Heart left ventricle (tissue), 13 donors: ENCODE measurements around the gene UVRAG.

ENCODE experiments used
- CTCF ChIP-seq, 12 donors: fragments of 200-600 bp; sonication (generic) in 4 of 12; IDR thresholded peaks; one replicate each; pipeline versions ENCODE4 v1.5.0 to v1.8.0; 2018 to 2022; ENCODE audit warnings: antibody characterized with exemption in 12 of 12, mild to moderate bottlenecking in 5 of 12
- POLR2A ChIP-seq, 2 donors: fragments of 450-650 bp; IDR thresholded peaks; one replicate each; pipeline ENCODE4 v1.6.1; 2017; ENCODE audit warnings: antibody characterized with exemption in 2 of 2, mild to moderate bottlenecking in 2 of 2, moderate library complexity in 2 of 2
- donor health status: ischemic (EF 13 %, LVEDD 7.1; RV severe dilation, severe dysfunction).
- donor health status: DM: no; HTN: yes; CAD: no.
- donor health status: DM: no; HTN: no; CAD: no.
- donor health status: ischemic (EF 25% LVEDD 6.9; RV normal size, moderate dysfunction).
- donor health status: ischemic (EF 25% LVEDD 5.7; RV mildly dilated, moderate dysfunction).
- donor health status: ischemic (EF 35%, LVEDD 5.7; RV mildly dilated, moderate dysfunction).
- donor health status: nonischemic (EF 11% LVEDD 7.7; RV severe dilation, severe dysfunction).
- donor health status: DM: yes; HTN: yes; CAD: no.
- donor health status: PGD.
- donor health status: ischemic (EF 29% LVEDD 5.4; RV normal size, mild dysfunction).
- donor health status: nonischemic (EF 23%, LVEDD 6.1; RV moderate dilation, normal function).

- no peak for TF ChIP-seq CTCF (IDR thresholded peaks at IDR 0.05)
- TF ChIP-seq POLR2A (IDR thresholded peaks at IDR 0.05) = no peak
Observed at GRCh38 chr11:76064192-76064591, 249.2 kb downstream of the UVRAG start.
